ENCODE data around the gene MATK. TPM values are rescaled to one million over a fixed set of nuclear protein-coding genes. Genes with fewer than 3 reads are reported as not detected.

MATK gene, protein sequence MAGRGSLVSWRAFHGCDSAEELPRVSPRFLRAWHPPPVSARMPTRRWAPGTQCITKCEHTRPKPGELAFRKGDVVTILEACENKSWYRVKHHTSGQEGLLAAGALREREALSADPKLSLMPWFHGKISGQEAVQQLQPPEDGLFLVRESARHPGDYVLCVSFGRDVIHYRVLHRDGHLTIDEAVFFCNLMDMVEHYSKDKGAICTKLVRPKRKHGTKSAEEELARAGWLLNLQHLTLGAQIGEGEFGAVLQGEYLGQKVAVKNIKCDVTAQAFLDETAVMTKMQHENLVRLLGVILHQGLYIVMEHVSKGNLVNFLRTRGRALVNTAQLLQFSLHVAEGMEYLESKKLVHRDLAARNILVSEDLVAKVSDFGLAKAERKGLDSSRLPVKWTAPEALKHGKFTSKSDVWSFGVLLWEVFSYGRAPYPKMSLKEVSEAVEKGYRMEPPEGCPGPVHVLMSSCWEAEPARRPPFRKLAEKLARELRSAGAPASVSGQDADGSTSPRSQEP
- not detected in 2 replicates for total RNA-seq

DNA sequence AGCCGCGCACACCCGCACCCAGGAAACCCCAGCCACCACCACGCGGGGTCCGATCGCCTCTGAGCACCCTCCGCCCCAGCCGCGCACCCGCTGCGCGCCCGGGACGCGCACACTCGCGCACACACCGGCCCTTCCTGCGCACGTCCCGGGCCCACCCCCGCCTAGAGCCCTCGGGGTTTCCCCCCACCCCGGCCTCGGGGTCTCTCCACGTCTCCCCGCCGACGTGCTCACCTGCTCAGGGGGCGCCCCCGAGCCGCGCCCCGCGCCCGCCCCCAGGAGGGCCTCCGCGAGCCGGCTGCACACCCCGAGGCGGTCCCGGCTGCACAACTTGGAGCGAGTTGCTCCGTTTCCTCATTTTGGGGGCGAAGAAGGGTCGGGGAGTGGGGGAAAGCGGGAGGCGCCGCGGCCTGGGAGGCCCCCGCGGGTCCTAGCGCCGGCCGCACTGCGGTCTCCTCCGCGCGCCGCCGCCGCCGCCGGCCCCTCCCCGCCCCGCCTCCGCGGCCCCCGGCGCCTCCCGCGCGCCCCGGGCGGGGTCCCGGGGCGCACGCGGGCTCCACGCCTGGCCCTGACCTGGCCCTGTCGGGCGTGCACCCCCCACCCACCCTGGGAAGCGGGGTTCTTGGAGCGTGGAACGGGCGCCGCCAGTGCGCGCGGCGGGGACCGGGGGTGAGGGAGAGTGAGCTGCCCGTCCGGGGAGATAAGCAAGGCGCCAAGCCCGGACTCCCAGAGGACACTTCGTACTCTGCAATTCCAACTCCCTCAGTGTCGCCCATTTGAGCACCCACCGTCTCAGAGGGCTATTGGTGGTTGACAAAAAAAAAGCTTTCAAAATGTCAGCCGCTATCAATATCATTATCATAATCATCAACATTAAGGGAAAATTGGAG, at the start of gene MATK:
TSS of gene MATK (minus strand) at position 444 of the 887 bp plus-strand sequence. CDS start 1,246 bp downstream, outside the sequence.

DNA sequence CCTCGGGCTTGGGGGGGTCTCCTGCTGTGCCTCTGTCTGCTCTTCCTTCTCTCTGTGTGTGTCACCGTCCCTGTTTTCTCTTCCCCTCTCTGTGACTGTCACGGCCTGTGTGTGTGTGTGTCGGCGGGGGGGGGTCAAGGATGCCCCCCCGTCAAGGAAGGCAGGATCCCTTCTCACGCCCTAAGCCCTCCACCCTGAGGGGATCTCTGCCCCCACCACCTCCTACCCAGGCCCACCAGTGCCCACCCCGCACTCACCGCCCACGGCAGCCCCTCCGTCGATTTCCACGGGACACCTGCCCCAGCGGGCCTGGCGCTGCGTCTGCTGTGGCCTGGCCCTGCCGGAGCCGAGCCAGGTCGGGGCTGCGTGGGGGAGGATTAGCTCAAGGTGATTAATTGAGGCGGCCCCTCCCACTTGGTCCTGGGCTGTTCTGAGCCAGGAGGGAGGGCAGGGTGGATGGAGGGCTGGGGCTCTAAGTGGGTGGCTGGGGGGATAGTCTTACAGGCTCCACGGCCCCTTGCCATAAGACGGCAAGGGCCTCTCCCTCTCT, 14.2 kb downstream of the MATK start, which contains the start of gene RAX2:
TSS of gene RAX2 (minus strand) at position 323 of the 550 bp plus-strand sequence. CDS start 486 bp downstream, outside the sequence.

DNA sequence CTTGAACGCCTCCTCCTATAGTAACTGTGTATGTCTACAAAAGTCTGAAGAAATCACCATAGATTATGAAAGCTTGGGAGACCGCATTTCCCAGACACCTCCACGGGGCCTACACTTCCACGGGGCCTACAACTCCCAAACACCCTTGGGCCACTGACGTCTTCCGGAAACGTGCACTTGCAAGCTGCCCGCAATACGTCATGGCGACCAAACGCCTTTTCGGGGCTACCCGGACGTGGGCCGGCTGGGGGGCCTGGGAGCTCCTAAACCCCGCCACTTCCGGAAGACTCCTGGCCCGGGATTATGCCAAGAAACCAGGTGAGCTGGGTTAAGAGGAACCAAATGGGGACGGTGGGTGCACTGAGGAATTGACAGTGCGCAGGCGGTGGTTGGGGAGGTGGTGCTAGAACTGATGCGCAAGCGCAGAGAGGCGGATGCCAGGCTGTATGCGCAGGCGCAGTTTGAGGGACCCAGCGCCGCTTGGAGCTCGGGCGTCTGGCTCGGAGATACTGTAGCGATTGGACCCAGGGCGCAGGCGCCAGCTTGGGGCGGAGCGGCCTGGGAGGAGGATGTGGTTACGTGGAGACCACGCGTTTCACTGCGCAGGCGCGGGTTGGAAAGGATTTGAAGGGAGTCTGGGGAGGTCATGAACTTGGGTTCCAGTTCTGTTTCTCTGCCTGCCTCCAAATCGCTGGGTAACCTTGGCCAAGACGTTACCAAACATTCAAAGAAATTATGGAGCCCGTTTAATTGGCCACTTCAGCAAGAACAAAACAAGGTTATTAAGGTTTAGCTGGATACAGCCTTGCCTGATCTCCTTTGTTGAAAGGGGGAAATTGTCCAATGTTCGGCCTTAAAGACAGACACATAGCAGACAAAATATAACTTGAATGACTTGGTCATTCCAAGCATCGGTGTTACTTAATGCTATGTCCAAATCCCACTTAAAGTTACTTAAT, 23.4 kb downstream of the MATK start, which contains the start of gene MRPL54:
TSS of gene MRPL54 (plus strand) at position 182 of the 959 bp plus-strand sequence. CDS start at position 201, 19 bp downstream.

DNA sequence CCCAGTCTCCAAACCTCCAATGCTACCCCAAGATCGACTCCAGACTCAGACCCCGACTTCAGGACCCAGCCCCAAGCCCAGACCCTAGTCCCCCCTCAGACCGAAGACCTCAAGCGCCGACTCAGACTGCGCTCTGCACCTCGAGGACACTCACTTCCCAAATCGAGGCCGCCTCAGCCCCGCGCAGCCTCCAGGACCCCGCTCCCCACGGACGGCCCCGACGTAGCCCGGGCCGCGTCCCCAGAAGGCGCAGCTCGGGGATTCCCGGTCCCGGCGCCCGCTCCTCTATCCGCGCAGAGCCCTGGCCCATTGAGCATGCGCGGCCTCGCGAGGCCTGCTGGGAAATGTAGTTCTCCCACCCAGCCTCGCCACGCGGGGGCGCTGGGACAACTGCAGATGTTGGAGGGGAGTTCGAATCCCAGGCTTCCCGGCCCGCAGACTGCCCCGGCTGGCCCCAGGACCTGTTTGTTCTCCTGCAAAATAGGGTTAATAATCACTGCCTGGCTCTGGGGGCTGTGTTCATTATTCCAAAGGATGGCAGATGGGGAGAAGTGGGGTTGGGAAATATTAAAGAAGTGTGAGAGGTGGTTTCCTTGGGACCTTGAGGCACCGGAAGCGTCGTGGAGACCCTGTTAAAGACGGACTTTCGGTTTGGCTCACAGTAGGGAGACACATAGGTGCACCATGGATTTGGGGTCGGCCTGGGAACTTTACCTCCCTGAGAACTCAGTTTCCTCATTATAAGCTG, 24.6 kb downstream of the MATK start, which contains the start of gene APBA3:
TSS of gene APBA3 (minus strand) at position 311 of the 748 bp plus-strand sequence. CDS start 1,428 bp downstream, outside the sequence.

Other genes starting within 250 kb of the MATK start
- not detected in 2 replicates for gene TEKTIP1, start 247.2 kb downstream of the MATK start, total RNA-seq
- gene MFSD12, start 228.8 kb downstream of the MATK start, total RNA-seq = 74.6 and 79.3 TPM in 2 replicates
- 98.4 and 108 TPM in 2 replicates for gene HMG20B, start 213.4 kb downstream of the MATK start, total RNA-seq
- 0.30 and 0.32 TPM in 2 replicates for gene GIPC3, start 200.9 kb downstream of the MATK start, total RNA-seq
- 0.30 and 0.65 TPM in 2 replicates for gene TBXA2R, start 179.5 kb downstream of the MATK start, total RNA-seq
- 29.2 and 40.1 TPM in 2 replicates for gene CACTIN, start 159.6 kb downstream of the MATK start, total RNA-seq
- 17.2 and 19.8 TPM in 2 replicates for gene PIP5K1C, start 85.9 kb downstream of the MATK start, total RNA-seq
- gene TJP3, start 78.0 kb downstream of the MATK start, total RNA-seq = not detected in 2 replicates
- gene APBA3, start 24.7 kb downstream of the MATK start, total RNA-seq = 16.9 and 22.0 TPM in 2 replicates
- gene MRPL54, start 23.7 kb downstream of the MATK start, total RNA-seq = 61.7 and 89.7 TPM in 2 replicates
- not detected in 2 replicates for gene RAX2, start 14.2 kb downstream of the MATK start, total RNA-seq
- gene ZFR2, start 82.7 kb upstream of the MATK start, total RNA-seq = not detected in 2 replicates
- not detected in 2 replicates for gene ATCAY, start 94.3 kb upstream of the MATK start, total RNA-seq
- gene NMRK2, start 146.7 kb upstream of the MATK start, total RNA-seq = not detected in 2 replicates
- 200 and 204 TPM in 2 replicates for gene DAPK3, start 184.7 kb upstream of the MATK start, total RNA-seq
- 1,310 and 2,319 TPM in 2 replicates for gene EEF2, start 199.1 kb upstream of the MATK start, total RNA-seq
- gene PIAS4, start 221.4 kb upstream of the MATK start, total RNA-seq = 17.9 and 24.2 TPM in 2 replicates

Measured in epithelial cell of umbilical artery (primary cell).